Colonic mucosa (tissue), 4 donors: ENCODE results near the gene LRWD1. TPM values are rescaled to one million over a fixed set of nuclear protein-coding genes. Genes with fewer than 3 reads are reported as not detected.

Experiments
- DNase-seq: peaks from one replicate; pipeline ENCODE4 v3.0.0-alpha.2; 2020
- H3K27ac ChIP-seq: fragments of 200-600 bp; one replicate; pipeline ENCODE4 v1.8.0; 2021
- H3K27me3 ChIP-seq: fragments of 200-600 bp; one replicate; pipeline ENCODE4 v1.8.0; 2021
- H3K36me3 ChIP-seq: fragments of 200-600 bp; one replicate; pipeline ENCODE4 v1.8.0; 2021
- H3K4me1 ChIP-seq: fragments of 200-600 bp; one replicate; pipeline ENCODE4 v1.8.0; 2021; ENCODE audit warnings: mild to moderate bottlenecking
- H3K4me3 ChIP-seq: fragments of 200-600 bp; one replicate; pipeline ENCODE4 v1.8.0; 2021
- H3K9ac ChIP-seq, 2 donors: one replicate each; pipeline ENCODE4 v1.7.0; 2013; ENCODE audit warnings: control low read depth in 2 of 2, low read depth in 2 of 2, low read length in 2 of 2
- H3K9me3 ChIP-seq: fragments of 200-600 bp; one replicate; pipeline ENCODE4 v1.8.0; 2021
- CTCF ChIP-seq: fragments of 200-600 bp; IDR thresholded peaks from one replicate; pipeline ENCODE4 v1.8.0; 2022; ENCODE audit warnings: antibody characterized with exemption, mild to moderate bottlenecking
- intact Hi-C: fragments of 100-400 bp; cut with DNase I; formaldehyde crosslinking; loops from one replicate; pipeline ENCODE4 v1.14.1; 2022
- total RNA-seq, 2 donors: library from RNA; stranded (reverse); fragmentation: NEBNext Ultra II Directional in 1 of 2; extraction: Animal tissue kit (Norgen Biotek cat#: 25700) in 1 of 2; gene quantifications; one replicate each; pipeline ENCODE4 v1.2.1, GENCODE V29; 2021
- donor health status: healthy.
- donor health status: DM: no; HTN: no; CAD: no.
- donor health status: DM: no; HTN: no; CAD: no.

The LRWD1 gene
- total RNA-seq, result 10 to 100 TPM; 11.4 to 19.6 TPM

- H3K27me3 ChIP-seq, result no peaks in the 10 kb centered on the region
- no peak for TF ChIP-seq CTCF
- no peak within 1 kb of the TSS for H3K27ac ChIP-seq
- H3K36me3 ChIP-seq, result peaks cover 4% of the 10 kb centered on the region
- H3K4me3 ChIP-seq, result peak within 1 kb of the TSS; percentile 100
- no peaks in the 10 kb centered on the region for H3K9me3 ChIP-seq
- H3K9ac ChIP-seq, result peak within 1 kb of the TSS; percentile 86 to 97
- intact Hi-C loops, result loop anchor here (10.0 kb wide), 1 partner anchor 60 kb away; no protein-coding TSS in a partner anchor
- DNase-seq, result peak; percentile 94
- H3K4me1 ChIP-seq, result peaks cover 11% of the 10 kb centered on the region
Observed at GRCh38 chr7:102464577-102465280, at the start of gene LRWD1, which contains the start of gene ALKBH4. Gene LRWD1 (plus strand): TSS chr7:102464984. CDS start chr7:102465081, 97 bp downstream. Gene ALKBH4 (minus strand): TSS chr7:102464863. CDS start chr7:102464836, 27 bp downstream.

GRCh38 chr7:102415685-102416225 is 49.0 kb upstream of the LRWD1 start:
- H3K9ac ChIP-seq, result no peak overlapping the region
- H3K27me3 ChIP-seq, result no peaks in the 10 kb centered on the region
- H3K27ac ChIP-seq, result peak overlapping the region; percentile 28
- no peak for TF ChIP-seq CTCF
- no peak for DNase-seq
- H3K9me3 ChIP-seq, result no peaks in the 10 kb centered on the region
- intact Hi-C loops, result no loop called here
- no peak overlapping the region for H3K4me3 ChIP-seq
- no peaks in the 10 kb centered on the region for H3K36me3 ChIP-seq
- H3K4me1 ChIP-seq, result peaks cover 3% of the 10 kb centered on the region

- Histone ChIP-seq H3K27me3 (no peaks in the 10 kb centered on the region), H3K9ac (no peak overlapping the region), H3K36me3 (no peaks in the 10 kb centered on the region), H3K27ac (no peak overlapping the region), H3K4me3 (no peak overlapping the region), H3K4me1 (peaks cover 3% of the 10 kb centered on the region), H3K9me3 (no peaks in the 10 kb centered on the region)
- TF ChIP-seq CTCF, result no peak
- no peak for DNase-seq
- intact Hi-C loops, result no loop called here
Observed at GRCh38 chr7:102416406-102416805, 48.4 kb upstream of the LRWD1 start.

GRCh38 chr7:102417105-102417504 is 47.7 kb upstream of the LRWD1 start:
- intact Hi-C loops, result no loop called here

GRCh38 chr7:102418592-102418991 is 46.2 kb upstream of the LRWD1 start:
- H3K27me3 ChIP-seq, result no peaks in the 10 kb centered on the region
- no peak overlapping the region for H3K9ac ChIP-seq
- DNase-seq, result no peak
- H3K4me3 ChIP-seq, result no peak overlapping the region
- H3K36me3 ChIP-seq, result no peaks in the 10 kb centered on the region
- no peaks in the 10 kb centered on the region for H3K9me3 ChIP-seq
- no peak for TF ChIP-seq CTCF
- peaks cover 3% of the 10 kb centered on the region for H3K4me1 ChIP-seq
- intact Hi-C loops, result no loop called here
- H3K27ac ChIP-seq, result no peak overlapping the region

More at GRCh38 chr7:102417105-102417504, 47.7 kb upstream of the LRWD1 start:
- Histone ChIP-seq H3K4me1 (peaks cover 3% of the 10 kb centered on the region), H3K4me3 (no peak overlapping the region), H3K27ac (no peak overlapping the region), H3K9ac (no peak overlapping the region), H3K36me3 (no peaks in the 10 kb centered on the region), H3K9me3 (no peaks in the 10 kb centered on the region), H3K27me3 (no peaks in the 10 kb centered on the region)
- no peak for DNase-seq
- no peak for TF ChIP-seq CTCF
